Dermis lymphatic vessel endothelial cell (primary cell): ENCODE data around the gene RANBP17. TPM values are rescaled to one million over a fixed set of nuclear protein-coding genes. Genes with fewer than 3 reads are reported as not detected.

Source experiments
- total RNA-seq: library from RNA; depleted of rRNA; stranded (reverse); fragments of >200 nt; gene quantifications from 2 replicates; pipeline ENCODE4 v1.2.1, GENCODE V29; 2014

RANBP17 gene
- 11.3 and 20.6 TPM in 2 replicates for total RNA-seq

GRCh38 chr5:170861917-170862766, at the start of gene RANBP17:
Gene RANBP17 (plus strand): TSS chr5:170862018.

GRCh38 chr5:171308453-171309275, 446.8 kb downstream of the RANBP17 start, which contains the start of gene TLX3:
Gene TLX3 (plus strand): TSS chr5:171309248. CDS start chr5:171309366, 118 bp downstream.

Other genes with a start within 250 kb of the RANBP17 start
- 0.86 and 0.98 TPM in 2 replicates for gene GABRP, start 78.3 kb upstream of the RANBP17 start, total RNA-seq